ENCODE measurements around the gene TENM4. TPM values are rescaled to one million over a fixed set of nuclear protein-coding genes. Genes with fewer than 3 reads are reported as not detected.

Gene TENM4
- total and polyA plus RNA-seq, 2 of the 8 experiments (the other 6 are each of a cell fraction or from before 2014, with no cell fraction given): 3.5 to 7.2 TPM

DNA sequence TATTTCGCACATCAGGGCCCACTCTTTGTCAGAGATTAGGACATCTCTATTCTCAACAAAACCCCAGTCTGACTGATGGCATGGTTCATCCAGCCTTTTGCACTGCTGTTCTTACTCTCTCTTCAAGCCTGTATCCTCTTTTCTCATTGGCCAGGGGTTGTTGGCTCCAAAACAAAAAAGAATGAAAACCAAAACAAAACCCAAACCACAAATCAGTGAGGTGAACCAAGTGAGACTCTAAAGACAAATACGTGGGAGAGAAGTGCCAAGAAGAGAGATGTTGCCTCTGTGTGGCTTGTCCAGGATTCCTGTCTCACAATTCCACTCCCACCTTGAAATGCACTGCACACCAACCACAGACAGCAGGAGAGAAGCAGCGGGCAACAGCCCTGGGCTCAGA lies 587.3 kb downstream of the TENM4 start:
- Histone ChIP-seq H3K27me3 (replicated peaks in 1 of 4; ENCODE audit: control insufficient read depth in 3 of 4, extremely low read depth in 1 of 4, insufficient read depth in 3 of 4, low read length in 3 of 4) (no peaks in the 10 kb centered on the region), H3K4me3 (ENCODE audit: extremely low read depth in 1 of 4, insufficient read depth in 2 of 4, low read depth in 3 of 4, low read length in 4 of 4) (no peak overlapping the region), H2BK12ac (ENCODE audit: low read depth, low read length) (no peak overlapping the region), H3K9ac (replicated peaks in 1 of 4; ENCODE audit: extremely low read depth in 1 of 4, low read depth in 3 of 4, low read length in 3 of 4) (no peak overlapping the region), H3K4me1 (replicated peaks in 1 of 4; ENCODE audit: control insufficient read depth in 3 of 4, insufficient read depth in 4 of 4, low read length in 3 of 4) (0 out of 7 replicates have a peak, but pooled peaks cover 0 to 2% (median 0%) of the 10 kb centered on the region in 4 experiments), H2BK15ac (ENCODE audit: low read length) (no peak overlapping the region; the same call in 1 of the 2 replicates), H2BK120ac (replicated peaks; ENCODE audit: low read depth, low read length) (no peak overlapping the region), H2BK20ac (ENCODE audit: low read length) (no peak overlapping the region), H3K9me3 (ENCODE audit: insufficient read depth in 2 of 2, low read depth in 1 of 2, low read length in 1 of 2) (no peaks in the 10 kb centered on the region), H4K91ac (replicated peaks; ENCODE audit: insufficient read length, low read length) (no peak overlapping the region), H3K4me2 (ENCODE audit: insufficient read depth in 1 of 2, low read depth in 2 of 2, low read length in 2 of 2) (no peak overlapping the region), H3K79me2 (ENCODE audit: control insufficient read depth in 1 of 2, insufficient read depth in 2 of 2, low read length in 2 of 2) (no peaks in the 10 kb centered on the region), H4K20me1 (replicated peaks in 1 of 2; ENCODE audit: control insufficient read depth in 1 of 2, insufficient read depth in 2 of 2, low read length in 2 of 2) (no peaks in the 10 kb centered on the region), H3K14ac (ENCODE audit: insufficient read length) (no peak overlapping the region), H2BK5ac (ENCODE audit: low read depth, low read length) (no peak overlapping the region), H3K23me2 (ENCODE audit: low read depth, low read length) (no peaks in the 10 kb centered on the region), H3K27ac (ENCODE audit: low read depth, low read length) (no peak overlapping the region), H4K8ac (ENCODE audit: extremely low read depth, insufficient read depth, low read length) (no peak overlapping the region), H2AK5ac (ENCODE audit: low read depth, low read length) (no peak overlapping the region), H4K5ac (ENCODE audit: insufficient read length, low read depth, low read length) (no peak overlapping the region), H3K36me3 (ENCODE audit: control insufficient read depth in 2 of 4, insufficient read depth in 4 of 4, low read length in 3 of 4) (no peaks in the 10 kb centered on the region), H3K18ac (ENCODE audit: extremely low read depth, low read length) (no peak overlapping the region), H3K4ac (replicated peaks; ENCODE audit: insufficient read length, low read depth, low read length) (no peak overlapping the region), H2AFZ (ENCODE audit: low read length) (no peak overlapping the region), H3K79me1 (ENCODE audit: low read depth, low read length) (no peaks in the 10 kb centered on the region), H3K23ac (ENCODE audit: insufficient read length) (no peak overlapping the region), H3K56ac (replicated peaks; ENCODE audit: insufficient read length, low read depth, low read length) (no peak overlapping the region)
- FAIRE-seq (no peak), DNase-seq (ENCODE audit: low read depth in 1 of 2, low spot score in 2 of 2) (no peak)
- CTCF ChIA-PET (ENCODE audit: partially characterized antibody): interaction anchor here (0.6 kb wide), 1 partner anchor 807 kb away, joined by 3 read pairs; no protein-coding TSS in a partner anchor
- POLR2A ChIA-PET (ENCODE audit: partially characterized antibody): no interaction called here
- WGBS, 2 experiments (ENCODE audit: extremely low coverage in 1 of 2, insufficient coverage in 1 of 2, insufficient read length in 1 of 2, insufficient replicate concordance in 2 of 2, low coverage in 1 of 2, low lambda C conversion rate in 2 of 2, missing lambda C conversion rate in 1 of 2): 88% methylated on average over 3 of the region's 3 CpGs; no CpG with 5 or more reads in 1 of the 2 experiments
- TF ChIP-seq CBX5 (IDR thresholded peaks at IDR 0.05; ENCODE audit: low read depth, low read length) (no peak), GTF2F1 (IDR thresholded peaks at IDR 0.05; ENCODE audit: borderline replicate concordance, low read depth, low read length) (no peak), PHF8 (conservative IDR thresholded peaks at IDR 0.05; ENCODE audit: low read depth, low read length) (no peak), GABPA (IDR thresholded peaks at IDR 0.05; ENCODE audit: borderline replicate concordance, insufficient read depth, low read length) (no peak), TAF1 (IDR thresholded peaks at IDR 0.05; ENCODE audit: low read depth, low read length) (no peak), EZH2 (IDR thresholded peaks at IDR 0.05; ENCODE audit: low read depth, low read length, severe bottlenecking) (no peak)
